Prostate gland (tissue), 2 donors: ENCODE data around the gene VLDLR.

ENCODE experiments used
- POLR2A ChIP-seq: fragments of 450-650 bp; IDR thresholded peaks from one replicate; pipeline ENCODE4 v1.6.1; 2016; ENCODE audit warnings: antibody characterized with exemption, mild to moderate bottlenecking
- TF ChIP-seq, protein P1 (sequence below), 4 experiments: fragments of 200-600 bp in 2 of 4; fragments of 450-650 bp in 2 of 4; sonication (generic) in 2 of 4; IDR thresholded peaks; 1 replicate in 3 of 4; 2 replicates in 1 of 4; pipeline ENCODE4 v1.5.1; 2016 to 2019; ENCODE audit warnings: antibody characterized with exemption in 4 of 4, mild to moderate bottlenecking in 2 of 4, moderate library complexity in 2 of 4

DNA sequence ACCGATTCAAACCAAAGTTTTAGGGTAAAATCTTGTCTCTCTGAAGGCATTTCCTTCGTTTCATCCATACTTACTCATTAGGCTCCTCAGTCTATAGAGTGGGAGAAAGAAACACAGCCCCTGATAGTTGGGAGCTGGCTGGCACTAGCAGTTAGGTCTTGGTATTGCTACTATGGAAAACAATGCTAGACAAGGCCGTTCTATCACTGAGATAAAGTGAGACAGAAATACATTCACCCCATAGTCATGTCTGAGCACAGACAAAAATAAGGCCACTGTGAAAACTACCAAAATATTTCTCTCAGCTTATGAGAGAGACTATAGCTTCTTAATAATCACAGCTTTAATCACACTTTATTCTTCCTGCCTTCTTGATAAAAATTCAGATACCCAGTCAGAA lies 67.0 kb downstream of the VLDLR start:
- TF ChIP-seq, protein P1, sequence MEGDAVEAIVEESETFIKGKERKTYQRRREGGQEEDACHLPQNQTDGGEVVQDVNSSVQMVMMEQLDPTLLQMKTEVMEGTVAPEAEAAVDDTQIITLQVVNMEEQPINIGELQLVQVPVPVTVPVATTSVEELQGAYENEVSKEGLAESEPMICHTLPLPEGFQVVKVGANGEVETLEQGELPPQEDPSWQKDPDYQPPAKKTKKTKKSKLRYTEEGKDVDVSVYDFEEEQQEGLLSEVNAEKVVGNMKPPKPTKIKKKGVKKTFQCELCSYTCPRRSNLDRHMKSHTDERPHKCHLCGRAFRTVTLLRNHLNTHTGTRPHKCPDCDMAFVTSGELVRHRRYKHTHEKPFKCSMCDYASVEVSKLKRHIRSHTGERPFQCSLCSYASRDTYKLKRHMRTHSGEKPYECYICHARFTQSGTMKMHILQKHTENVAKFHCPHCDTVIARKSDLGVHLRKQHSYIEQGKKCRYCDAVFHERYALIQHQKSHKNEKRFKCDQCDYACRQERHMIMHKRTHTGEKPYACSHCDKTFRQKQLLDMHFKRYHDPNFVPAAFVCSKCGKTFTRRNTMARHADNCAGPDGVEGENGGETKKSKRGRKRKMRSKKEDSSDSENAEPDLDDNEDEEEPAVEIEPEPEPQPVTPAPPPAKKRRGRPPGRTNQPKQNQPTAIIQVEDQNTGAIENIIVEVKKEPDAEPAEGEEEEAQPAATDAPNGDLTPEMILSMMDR (IDR thresholded peaks at IDR 0.05), result no peak
- no peak for TF ChIP-seq POLR2A
